Measurements from ENCODE around the gene CDH15.
"Not testable (repeated sequence)": the region's sequence is repeated elsewhere in the genome, so short reads cannot be mapped to it uniquely, and the experiment has no call there.

CDH15 gene

DNA sequence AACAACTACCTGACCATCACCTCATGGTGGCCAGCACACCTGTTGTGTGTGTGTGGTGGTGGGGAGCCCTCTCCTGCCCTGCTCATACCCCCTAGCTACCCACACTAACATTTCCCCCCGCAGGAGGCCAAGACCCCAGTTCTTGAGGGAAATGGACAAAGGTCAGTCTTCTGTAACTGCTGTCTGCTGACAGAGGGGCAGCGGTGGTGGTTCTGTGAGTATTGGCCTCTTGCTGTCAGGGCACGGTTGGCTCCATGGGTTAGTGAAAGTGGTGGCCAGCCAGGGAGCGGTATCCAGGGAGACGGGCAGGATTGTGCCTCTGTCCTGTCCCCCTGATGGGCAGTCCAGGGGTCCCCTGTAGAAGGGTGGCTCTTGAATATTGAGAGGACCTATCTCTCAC lies 72.1 kb downstream of the CDH15 start:
- no peak for FAIRE-seq

DNA sequence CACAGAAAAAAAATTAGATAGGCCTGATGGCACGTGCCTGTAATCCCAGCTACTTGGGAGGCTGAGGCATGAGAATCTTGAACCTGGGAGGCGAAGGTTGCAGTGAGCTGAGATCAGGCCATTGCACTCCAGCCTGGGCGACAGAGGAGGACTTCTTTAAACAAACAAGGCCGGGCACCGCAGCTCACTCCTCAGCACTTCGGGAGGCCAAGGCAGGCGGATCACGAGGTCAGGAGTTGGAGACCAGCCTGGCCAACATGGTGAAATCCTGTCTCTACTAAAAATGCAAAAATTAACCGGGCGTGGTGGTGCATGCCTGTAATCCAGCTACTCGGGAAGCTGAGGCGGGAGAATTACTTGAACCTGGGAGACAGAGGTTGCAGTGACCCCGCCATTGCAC lies 72.7 kb downstream of the CDH15 start:
- FAIRE-seq, result not testable (repeated sequence)

DNA sequence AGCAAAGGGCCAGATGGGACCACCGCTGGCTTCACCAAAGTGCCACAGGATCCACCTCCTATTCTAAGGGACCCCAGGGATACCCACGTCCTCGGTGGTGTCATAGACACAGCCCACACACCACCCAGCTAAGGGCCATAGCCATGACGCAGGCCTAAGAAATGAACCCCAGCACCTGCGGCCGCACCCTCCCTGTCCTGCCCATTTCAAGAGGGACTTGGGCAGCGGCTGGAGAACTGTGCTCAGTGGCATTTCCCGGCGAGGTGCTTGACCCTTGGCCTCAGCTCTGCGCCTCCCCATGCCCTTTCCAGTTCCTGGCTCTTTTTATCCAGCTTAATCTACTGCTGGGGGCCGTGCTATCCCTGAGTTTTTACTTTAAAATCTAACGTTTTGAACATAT lies 73.2 kb downstream of the CDH15 start:
- no peak for FAIRE-seq
